ENCODE data around the gene ZDHHC19.

- no peak for TF ChIP-seq CTCF (IDR thresholded peaks at IDR 0.05)
- TF ChIP-seq POLR2A (IDR thresholded peaks at IDR 0.05): no peak
Observed at GRCh38 chr3:196189566-196190347, 21.4 kb downstream of the ZDHHC19 start.
